Endothelial cell (in vitro differentiated cells): ENCODE results near the gene JPH3. TPM values are rescaled to one million over a fixed set of nuclear protein-coding genes. Genes with fewer than 3 reads are reported as not detected.

Experiments used
- DNase-seq: peaks from one replicate; pipeline ENCODE4 v3.0.0; 2021; ENCODE audit warnings: low spot score
- H3K27ac Mint-ChIP-seq: one replicate; pipeline ENCODE4 v1.8.0; 2021; ENCODE audit warnings: mixed read lengths, inconsistent platforms; ENCODE audit not compliant: unreplicated experiment
- H3K27me3 Mint-ChIP-seq: one replicate; pipeline ENCODE4 v1.8.0; 2021; ENCODE audit warnings: mild to moderate bottlenecking, moderate library complexity, mixed read lengths, inconsistent platforms; ENCODE audit not compliant: unreplicated experiment
- H3K36me3 Mint-ChIP-seq: one replicate; pipeline ENCODE4 v1.8.0; 2021; ENCODE audit warnings: mild to moderate bottlenecking, low read depth, mixed read lengths, inconsistent platforms; ENCODE audit not compliant: unreplicated experiment
- H3K4me1 Mint-ChIP-seq: one replicate; pipeline ENCODE4 v1.8.0; 2021; ENCODE audit warnings: mild to moderate bottlenecking, mixed read lengths, inconsistent platforms; ENCODE audit not compliant: unreplicated experiment
- H3K4me3 Mint-ChIP-seq: one replicate; pipeline ENCODE4 v1.8.0; 2021; ENCODE audit warnings: mild to moderate bottlenecking, mixed read lengths, inconsistent platforms; ENCODE audit not compliant: unreplicated experiment
- H3K9me3 Mint-ChIP-seq: one replicate; pipeline ENCODE4 v1.8.0; 2021; ENCODE audit warnings: mixed read lengths, inconsistent platforms; ENCODE audit not compliant: unreplicated experiment
- CTCF ChIP-seq: fragments of 200-600 bp; sonication (generic); IDR thresholded peaks from one replicate; pipeline ENCODE4 v1.5.0; 2021; ENCODE audit warnings: antibody characterized with exemption; ENCODE audit not compliant: unreplicated experiment
- total RNA-seq: library from RNA; stranded (reverse); fragmentation: NEBNext Ultra II Directional; extraction: Animal tissue kit (Norgen Biotek cat#: 25700); gene quantifications from one replicate; pipeline ENCODE4 v1.2.1, GENCODE V29; 2021; ENCODE audit not compliant: unreplicated experiment

The JPH3 gene
- total RNA-seq, 1 donor from 2014 or later = 19.1 TPM

GRCh38 chr16:87628940-87629339, 26.6 kb downstream of the JPH3 start:
- H3K27me3 Mint-ChIP-seq = peaks cover 2% of the 10 kb centered on the region
- H3K27ac Mint-ChIP-seq = no peak overlapping the region
- no peaks in the 10 kb centered on the region for H3K4me1 Mint-ChIP-seq
- TF ChIP-seq CTCF = no peak
- H3K36me3 Mint-ChIP-seq = peaks cover 5% of the 10 kb centered on the region
- no peak for DNase-seq
- no peak overlapping the region for H3K4me3 Mint-ChIP-seq
- H3K9me3 Mint-ChIP-seq = peaks cover 12% of the 10 kb centered on the region

DNA sequence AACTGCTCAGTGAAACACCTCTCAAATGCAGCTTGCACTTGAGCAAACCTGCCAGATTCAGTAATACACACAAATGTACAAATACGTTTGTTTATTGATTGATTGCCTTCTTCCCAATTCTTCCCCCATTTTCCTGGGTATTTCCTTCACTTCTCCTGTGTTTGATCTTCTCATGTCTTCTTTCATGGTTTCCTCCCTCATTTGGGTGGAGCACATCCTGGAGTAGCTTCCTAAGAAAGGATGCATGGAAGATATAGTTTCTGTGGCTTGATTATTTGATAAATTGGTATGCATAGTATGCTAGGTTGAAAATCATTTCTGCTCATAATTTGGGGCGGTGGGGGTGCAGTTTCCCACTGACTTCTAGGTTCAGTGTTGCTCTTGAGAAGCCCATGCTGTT, 28.8 kb downstream of the JPH3 start:
- peaks cover 12% of the 10 kb centered on the region for H3K9me3 Mint-ChIP-seq
- no peaks in the 10 kb centered on the region for H3K4me1 Mint-ChIP-seq
- peaks cover 2% of the 10 kb centered on the region for H3K27me3 Mint-ChIP-seq
- TF ChIP-seq CTCF = no peak
- no peak overlapping the region for H3K27ac Mint-ChIP-seq
- DNase-seq = no peak
- H3K4me3 Mint-ChIP-seq = peak overlapping the region; percentile 56
- peaks cover 5% of the 10 kb centered on the region for H3K36me3 Mint-ChIP-seq

DNA sequence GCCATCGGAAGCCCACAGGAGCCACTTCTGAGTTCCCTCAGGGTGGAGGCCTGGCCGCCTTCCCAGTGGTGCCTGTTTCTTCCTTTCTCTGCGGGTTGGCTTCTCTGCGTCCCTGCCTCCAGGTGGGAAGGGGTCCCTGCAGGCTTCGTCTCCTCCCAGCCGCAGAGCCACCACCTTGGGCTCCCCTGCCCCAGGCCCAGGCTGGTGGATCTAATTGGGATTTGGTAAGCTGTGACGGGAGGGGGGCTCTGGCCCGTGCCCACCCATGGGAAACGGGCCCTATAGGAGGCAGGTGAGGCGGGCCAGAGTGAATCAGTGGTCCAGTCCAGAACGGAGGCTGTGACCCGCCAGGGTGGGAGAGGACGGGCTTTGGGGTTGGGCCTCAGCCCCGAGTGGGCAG, 32.1 kb downstream of the JPH3 start:
- Mint-ChIP-seq H3K4me3 (no peak overlapping the region), H3K9me3 (peaks cover 12% of the 10 kb centered on the region), H3K27ac (no peak overlapping the region), H3K4me1 (no peaks in the 10 kb centered on the region), H3K36me3 (peaks cover 8% of the 10 kb centered on the region), H3K27me3 (peaks cover 6% of the 10 kb centered on the region)
- no peak for TF ChIP-seq CTCF
- DNase-seq = no peak

DNA sequence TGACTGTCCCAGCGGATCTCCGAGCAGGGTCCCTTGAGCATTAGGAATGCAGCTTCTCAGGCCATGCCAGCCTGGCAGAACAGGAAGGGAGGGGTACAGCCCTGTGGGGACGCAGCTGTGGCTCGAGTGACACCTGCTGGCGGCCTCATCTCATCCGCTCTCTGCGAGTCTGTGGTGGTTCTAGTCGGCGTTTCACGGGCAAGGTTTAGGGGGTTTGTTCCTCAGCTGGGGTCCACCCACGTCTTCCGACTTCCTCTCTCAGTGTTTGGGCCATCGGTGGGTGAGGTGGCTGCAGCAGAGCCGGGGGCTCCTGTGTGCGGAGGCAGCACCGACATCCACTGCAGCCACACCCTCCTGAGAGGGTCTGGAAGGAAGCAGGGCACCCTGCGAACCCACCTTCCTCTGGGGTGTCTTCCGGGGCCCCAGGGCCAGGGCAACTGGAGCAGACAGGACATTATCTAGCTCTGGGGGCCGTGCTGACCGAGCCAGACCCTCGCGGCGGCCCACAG, 33.3 kb downstream of the JPH3 start:
- Mint-ChIP-seq H3K27me3 (peaks cover 6% of the 10 kb centered on the region), H3K9me3 (peaks cover 12% of the 10 kb centered on the region), H3K36me3 (peaks cover 8% of the 10 kb centered on the region), H3K4me3 (no peak overlapping the region), H3K4me1 (no peaks in the 10 kb centered on the region), H3K27ac (no peak overlapping the region)
- DNase-seq = peak; percentile 42
- TF ChIP-seq CTCF = no peak

DNA sequence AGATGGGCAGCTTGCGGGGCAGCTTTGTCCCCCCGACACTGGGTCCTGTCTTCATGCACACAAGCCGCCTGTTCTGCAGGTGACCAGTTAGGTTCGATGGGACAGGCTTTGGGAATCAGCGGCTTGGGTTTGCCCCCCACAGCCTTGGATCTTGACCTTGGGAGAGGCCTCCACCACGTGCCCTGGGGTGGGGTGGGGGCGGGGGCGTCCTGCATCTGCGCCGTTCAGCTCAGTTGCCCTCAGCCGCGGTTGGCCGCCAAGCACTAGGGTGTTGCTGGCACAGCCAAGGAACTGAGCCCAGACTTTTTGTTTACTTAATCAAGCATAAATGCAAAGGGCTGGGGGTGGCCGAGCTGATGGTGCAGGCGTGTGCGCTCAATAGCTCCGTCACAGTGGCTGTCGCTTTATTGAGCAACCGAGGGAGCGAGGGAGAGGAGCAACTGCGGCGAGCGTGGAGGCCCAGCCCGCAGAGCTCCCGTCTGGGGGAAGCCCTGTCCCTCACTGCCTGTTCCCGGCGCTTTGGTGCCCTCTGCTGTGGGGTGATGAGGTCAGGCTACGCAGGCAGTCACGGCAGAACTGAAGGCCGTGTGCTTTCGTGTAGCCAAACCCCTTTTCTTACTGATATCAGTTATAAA, 33.9 kb downstream of the JPH3 start:
- H3K27ac Mint-ChIP-seq = no peak overlapping the region

More for the DNA sequence above, 33.9 kb downstream of the JPH3 start:
- peak; percentile 86 for DNase-seq
- TF ChIP-seq CTCF = peak; percentile 52
- Mint-ChIP-seq H3K4me1 (no peaks in the 10 kb centered on the region), H3K4me3 (no peak overlapping the region), H3K9me3 (peaks cover 6% of the 10 kb centered on the region), H3K36me3 (peaks cover 3% of the 10 kb centered on the region), H3K27me3 (peaks cover 7% of the 10 kb centered on the region)
